ENCODE measurements around the gene LHFPL6. TPM values are rescaled to one million over a fixed set of nuclear protein-coding genes. Genes with fewer than 3 reads are reported as not detected.
A peak's percentile ranks its signal among the peaks of the same experiment; 100 is the strongest.
"Not testable (repeated sequence)": the region's sequence is repeated elsewhere in the genome, so short reads cannot be mapped to it uniquely, and the experiment has no call there.

The LHFPL6 gene
- total RNA-seq, 1 donor from 2014 or later, result 22.5 TPM

- DNase-seq, result no peak
These were observed 261.7 kb downstream of the LHFPL6 start for GRCh38 chr13:39341251-39341650.

GRCh38 chr13:39338114-39338513 lies 264.9 kb downstream of the LHFPL6 start:
- not testable (repeated sequence) for DNase-seq

DNA sequence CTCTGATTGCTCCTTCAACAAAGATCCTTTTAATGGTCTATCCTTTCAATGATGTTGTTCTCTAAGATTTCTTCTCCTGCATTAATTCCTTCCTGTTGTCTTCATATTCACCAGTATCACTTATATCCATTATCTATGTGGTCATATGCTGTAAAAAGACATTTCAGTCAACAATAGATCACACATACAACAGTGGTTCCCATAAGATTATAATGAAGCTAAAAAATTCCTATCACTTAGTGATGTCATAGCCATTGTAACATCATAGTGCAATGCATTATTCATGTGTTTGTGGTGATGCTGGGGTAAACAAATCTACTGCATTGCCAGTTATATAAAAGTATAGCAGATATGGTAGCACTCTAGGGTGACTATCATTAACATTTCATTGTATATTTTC lies 266.1 kb downstream of the LHFPL6 start:
- no peak for DNase-seq

DNA sequence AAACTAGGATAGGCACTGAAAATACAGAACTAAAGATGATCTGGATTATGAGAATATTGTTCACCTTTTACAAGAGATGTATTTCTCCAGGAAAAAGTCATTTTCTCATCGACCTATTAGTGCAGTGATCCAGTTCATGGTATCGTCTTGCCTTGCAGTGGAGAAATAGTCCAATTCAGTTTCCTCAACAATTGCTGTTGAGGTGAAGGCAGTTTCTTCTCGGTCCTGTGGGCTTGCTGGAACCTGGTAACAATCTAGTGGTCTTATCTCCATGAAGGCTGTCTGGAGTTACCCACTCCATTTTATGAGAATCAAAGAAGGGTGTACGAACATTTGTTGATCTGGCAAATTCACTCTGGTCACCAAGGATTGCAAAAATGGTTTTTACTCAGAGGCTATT lies 266.8 kb downstream of the LHFPL6 start:
- no peak for DNase-seq

- DNase-seq, result no peak
These were observed 267.3 kb downstream of the LHFPL6 start for GRCh38 chr13:39335721-39336120.

DNA sequence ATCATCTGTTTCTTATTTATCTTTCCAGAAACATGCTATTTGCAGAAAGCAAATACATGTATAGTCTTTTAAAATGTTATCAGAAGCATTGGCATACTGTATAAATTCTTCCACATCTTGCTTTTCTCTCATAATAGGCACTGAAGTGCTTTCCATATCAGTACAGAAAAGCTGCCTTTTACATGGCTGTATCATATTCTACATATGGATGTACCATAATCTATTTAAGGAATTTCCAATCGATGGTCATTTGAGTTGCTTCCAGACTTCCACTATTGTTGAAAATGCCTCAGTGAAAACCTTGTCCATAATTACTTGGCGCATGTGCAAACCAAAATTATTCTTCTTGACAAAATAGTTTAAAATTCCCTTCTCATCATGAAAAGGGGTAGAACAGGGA lies 272.5 kb downstream of the LHFPL6 start:
- no peak for DNase-seq

- no peak for DNase-seq
These were observed 273.8 kb downstream of the LHFPL6 start for GRCh38 chr13:39329182-39329639.

GRCh38 chr13:39327172-39327479 lies 275.9 kb downstream of the LHFPL6 start:
- no peak for DNase-seq

DNA sequence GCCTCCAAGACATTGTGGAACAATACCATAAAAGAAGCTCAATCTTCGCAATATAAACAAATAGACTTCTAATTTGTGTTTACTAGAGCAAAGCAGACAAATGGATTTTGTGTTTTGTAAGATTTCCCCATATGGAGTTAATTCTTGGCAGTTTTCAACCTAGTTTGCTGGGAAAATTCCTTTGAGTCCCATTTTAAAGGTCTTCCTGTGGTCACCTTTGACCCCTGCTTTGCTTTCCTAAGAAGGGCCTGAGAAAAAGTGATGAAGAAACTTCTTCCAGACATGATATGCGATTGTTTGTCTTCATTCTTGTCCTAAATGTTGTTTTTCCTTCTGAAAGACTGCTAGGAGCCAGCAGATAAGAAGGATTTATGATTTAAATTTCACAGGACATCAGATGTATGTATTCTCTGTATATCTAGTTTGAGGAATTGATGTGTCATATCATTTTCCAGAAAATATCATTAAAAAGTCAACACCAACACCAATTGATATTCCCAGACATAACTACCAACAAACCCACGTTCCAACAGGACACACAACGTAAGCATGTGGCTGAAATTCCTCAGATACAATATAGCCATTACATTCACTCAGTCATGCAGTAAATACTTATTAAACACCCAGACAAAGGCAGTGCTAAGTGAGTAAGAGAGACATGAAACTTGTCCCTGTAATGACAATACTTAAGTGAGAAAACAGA lies 276.4 kb downstream of the LHFPL6 start:
- DNase-seq, result no peak

DNA sequence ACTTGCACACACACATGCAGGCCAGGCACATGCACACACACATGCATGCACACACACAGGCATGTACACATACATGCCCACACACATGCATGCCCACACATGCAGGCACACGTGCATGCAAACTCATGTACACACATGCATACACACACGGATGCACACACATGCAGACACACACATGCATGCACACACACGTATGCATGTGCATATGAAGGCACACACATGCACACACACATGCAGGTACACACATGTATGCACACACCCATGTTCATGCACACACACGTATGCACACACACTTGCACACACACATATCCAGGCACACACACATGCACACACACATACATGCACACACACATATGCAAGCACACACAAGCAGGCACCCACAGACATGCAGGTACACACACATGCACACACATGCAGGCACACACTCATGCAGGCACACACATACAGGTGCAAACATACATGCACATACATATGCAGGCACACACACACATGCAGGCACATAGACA lies 278.1 kb downstream of the LHFPL6 start:
- no peak for DNase-seq

DNA sequence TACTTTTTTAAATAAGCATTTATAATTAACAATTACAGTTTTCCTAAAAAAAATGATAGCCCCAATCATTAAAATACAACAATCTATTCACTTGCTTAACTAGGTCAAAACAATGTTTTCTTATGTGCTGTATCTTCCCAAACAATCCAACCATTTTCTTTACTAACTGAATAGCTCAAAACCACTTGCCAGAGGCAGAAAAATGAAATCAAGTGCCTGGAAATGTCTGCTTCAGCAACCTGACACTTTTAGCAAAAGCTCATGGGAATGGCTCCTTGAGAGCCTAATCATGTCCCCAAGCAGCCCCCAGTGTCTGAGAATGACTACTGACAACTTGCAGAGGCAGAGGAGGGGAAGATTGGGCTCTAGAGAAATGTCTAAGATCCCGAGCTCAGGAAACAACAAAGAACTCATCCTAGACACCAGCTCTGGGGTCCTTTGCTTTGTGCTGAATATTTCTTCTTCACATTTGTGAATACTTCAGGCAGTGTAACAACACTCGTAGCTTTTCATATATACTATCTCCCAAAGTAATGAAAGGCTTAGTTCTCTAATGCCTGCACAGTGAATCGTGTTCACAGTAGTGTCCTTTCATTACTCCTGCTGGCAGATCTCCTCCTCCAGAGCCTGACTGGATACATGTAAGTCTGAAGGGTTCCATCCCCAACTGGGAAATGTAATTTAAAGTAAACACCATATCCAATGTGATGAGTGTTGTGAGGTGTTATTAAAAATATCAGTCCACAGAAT lies 280.0 kb downstream of the LHFPL6 start:
- DNase-seq, result no peak

- no peak for DNase-seq
These were observed 281.4 kb downstream of the LHFPL6 start for GRCh38 chr13:39321574-39321973.

DNA sequence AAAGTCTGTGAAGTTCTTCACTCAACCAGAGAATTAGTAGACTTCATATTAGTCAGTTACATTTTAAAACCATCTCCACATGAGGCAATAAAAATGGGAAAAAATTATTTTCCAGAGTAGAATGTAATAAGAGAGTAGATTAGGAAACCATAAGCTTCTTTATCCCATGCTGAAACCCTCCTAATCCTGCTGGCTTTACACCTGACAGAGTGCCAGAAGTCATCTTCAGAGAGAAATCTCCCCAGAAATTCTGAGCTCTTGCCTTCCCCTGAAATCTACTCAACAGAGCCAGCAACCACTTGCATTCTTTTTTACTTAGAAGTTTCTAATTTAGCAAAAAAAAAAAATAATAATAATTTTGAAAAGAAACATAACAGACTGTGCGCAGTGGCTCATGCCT lies 284.8 kb downstream of the LHFPL6 start:
- DNase-seq, result no peak

- peak; percentile 2 for DNase-seq
These were observed 285.7 kb downstream of the LHFPL6 start for GRCh38 chr13:39317291-39317690.

GRCh38 chr13:39315796-39316195 lies 287.2 kb downstream of the LHFPL6 start:
- DNase-seq, result no peak

DNA sequence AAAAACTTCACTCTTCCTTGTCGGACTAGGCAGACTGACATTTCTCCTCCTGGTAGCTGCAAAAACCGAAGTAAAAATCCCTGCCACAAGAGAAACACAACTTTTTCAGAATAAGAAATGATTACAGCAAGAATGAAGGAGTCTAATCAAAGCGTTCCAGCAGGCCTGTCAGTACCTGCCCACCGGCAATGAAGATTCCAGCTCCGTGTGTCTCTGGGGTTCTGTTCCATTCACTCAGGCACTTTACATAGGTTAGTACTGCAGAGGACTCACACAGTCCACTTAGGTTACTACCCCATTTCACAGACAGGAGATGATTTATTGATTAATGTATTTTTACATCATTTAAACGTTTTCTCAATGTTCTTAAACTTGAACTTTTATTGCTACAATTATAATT lies 289.3 kb downstream of the LHFPL6 start:
- no peak for DNase-seq

DNA sequence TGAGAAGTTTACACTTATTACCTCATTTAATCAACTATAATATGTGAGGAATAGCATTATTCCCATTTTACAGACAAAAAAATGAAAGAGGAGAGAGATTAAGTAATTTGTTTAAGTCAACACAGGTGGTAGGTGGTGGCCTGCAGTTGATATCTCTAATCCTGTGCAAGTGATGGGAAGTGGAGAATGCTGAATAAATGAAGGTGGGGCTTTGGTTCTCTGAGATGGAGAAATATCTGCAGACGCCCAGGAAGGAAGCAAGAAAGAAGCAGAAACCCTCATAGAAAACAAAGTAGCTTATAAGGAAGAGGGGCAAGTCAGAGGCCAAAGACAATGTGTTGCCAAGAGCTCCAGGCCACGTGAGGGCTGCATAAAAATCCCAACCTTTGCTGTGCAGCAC lies 290.4 kb downstream of the LHFPL6 start:
- no peak for DNase-seq

GRCh38 chr13:39311619-39312018 lies 291.4 kb downstream of the LHFPL6 start:
- DNase-seq, result no peak

GRCh38 chr13:39310961-39311360 lies 292.0 kb downstream of the LHFPL6 start:
- no peak for DNase-seq

- no peak for DNase-seq
These were observed 296.1 kb downstream of the LHFPL6 start for GRCh38 chr13:39306639-39307589.

GRCh38 chr13:39302820-39303219 lies 300.2 kb downstream of the LHFPL6 start:
- DNase-seq, result no peak

DNA sequence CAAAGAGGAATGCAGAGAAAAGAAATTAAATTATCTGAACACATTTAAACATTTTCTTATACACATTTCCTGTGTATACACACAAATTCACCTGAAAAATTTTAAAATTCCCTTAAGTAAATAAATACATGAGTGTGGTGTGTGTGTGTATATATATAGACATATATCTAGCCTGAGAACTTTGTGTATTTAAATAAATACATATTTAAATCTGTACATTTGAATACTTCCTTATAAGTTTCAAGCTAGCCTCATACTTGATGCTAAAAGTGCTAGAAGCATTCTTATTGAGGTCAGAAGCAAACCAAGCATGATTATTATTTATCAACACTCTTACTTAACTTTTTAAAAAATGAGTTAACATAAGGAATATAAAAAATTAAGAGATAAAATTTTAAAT lies 304.0 kb downstream of the LHFPL6 start:
- no peak for DNase-seq

DNA sequence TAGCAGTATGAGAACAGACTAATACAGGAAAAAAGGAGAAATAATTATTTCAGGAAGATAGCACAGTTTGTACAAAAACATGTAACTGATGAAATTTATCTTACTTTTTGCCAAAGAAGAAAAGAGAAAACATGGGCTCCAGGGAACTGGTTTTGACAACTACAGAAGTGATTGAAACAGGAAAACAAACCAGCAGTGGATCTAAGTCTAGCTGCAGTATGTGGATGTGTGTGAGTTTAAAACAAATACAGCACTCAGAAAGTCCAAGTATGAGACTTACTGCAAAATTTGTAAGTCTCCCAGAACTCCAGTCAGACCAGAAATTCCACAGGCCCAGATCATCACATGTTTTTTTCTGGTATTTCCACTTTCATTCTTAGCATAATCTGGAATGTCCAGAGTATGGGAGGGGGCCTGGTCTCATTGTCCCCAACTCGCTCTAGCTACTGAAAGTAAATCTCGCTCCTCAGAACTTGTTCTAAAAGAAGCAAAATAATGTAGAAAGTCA lies 305.3 kb downstream of the LHFPL6 start:
- DNase-seq, result no peak
